ENCODE data around the gene EEF1AKMT4. TPM values are rescaled to one million over a fixed set of nuclear protein-coding genes. Genes with fewer than 3 reads are reported as not detected.

EEF1AKMT4 gene
- polyA plus RNA-seq, 1 donor (not counting 4 experiments of a cell fraction or from before 2014, with no cell fraction given) = 10.8 TPM

- no peak overlapping the region for H3K4me3 ChIP-seq (ENCODE audit: control insufficient read depth in 2 of 3, extremely low read depth in 1 of 3, insufficient read depth in 2 of 3, low read depth in 1 of 3, low read length in 3 of 3)
- no peak overlapping the region for H2AFZ ChIP-seq (ENCODE audit: control insufficient read depth, low read length)
- no peak overlapping the region for H3K4me2 ChIP-seq (ENCODE audit: control insufficient read depth, extremely low read depth, insufficient read depth, low read depth, low read length)
- peaks cover 61% of the 10 kb centered on the region for H3K27me3 ChIP-seq (ENCODE audit: control insufficient read depth, extremely low read depth, insufficient read depth, low read length)
- FAIRE-seq (no peak), DNase-seq (ENCODE audit: low read depth, low spot score) (no peak)
- TF ChIP-seq EZH2 (IDR thresholded peaks at IDR 0.05; ENCODE audit: low read length) = peak; percentile 59
- TF ChIP-seq CTCF (optimal IDR thresholded peaks at IDR 0.05 in 1 of 3, IDR thresholded peaks at IDR 0.05 in 1 of 3, conservative IDR thresholded peaks at IDR 0.05 in 1 of 3; ENCODE audit: extremely low read depth in 1 of 3, insufficient read depth in 2 of 3, low read length in 3 of 3) = peak in 1 of 3 experiments; percentile 5
- no peak overlapping the region for H3K27ac ChIP-seq (ENCODE audit: control insufficient read depth, insufficient read depth, low read length)
- no peaks in the 10 kb centered on the region for H3K79me2 ChIP-seq (ENCODE audit: control insufficient read depth, insufficient read depth, low read length)
- dilution Hi-C loops (cut with MboI; ENCODE audit: extremely low pct_ligation_motif_present, low sequenced_read_pairs) = no loop called here
- H3K9ac ChIP-seq (ENCODE audit: control insufficient read depth, extremely low read depth, insufficient read depth, low read length) = no peak overlapping the region
- H3K9me1 ChIP-seq (ENCODE audit: control insufficient read depth, extremely low read depth, insufficient read depth, low read length) = no peaks in the 10 kb centered on the region
- H4K20me1 ChIP-seq (ENCODE audit: control insufficient read depth, extremely low read depth, insufficient read depth, low read length) = no peaks in the 10 kb centered on the region
- peaks cover 3% of the 10 kb centered on the region for H3K4me1 ChIP-seq (ENCODE audit: control insufficient read depth, extremely low read depth, insufficient read depth, low read length)
- no peaks in the 10 kb centered on the region for H3K36me3 ChIP-seq (ENCODE audit: control insufficient read depth in 2 of 2, extremely low read depth in 1 of 2, insufficient read depth in 2 of 2, low read length in 2 of 2)
- no peaks in the 10 kb centered on the region for H3K9me3 ChIP-seq (ENCODE audit: control insufficient read depth, low read depth, low read length)
Observed at GRCh38 chr3:184228376-184229137, 20.9 kb upstream of the EEF1AKMT4 start.

GRCh38 chr3:184229394-184230080 lies 19.9 kb upstream of the EEF1AKMT4 start, which contains the start of gene VWA5B2:
Gene VWA5B2, plus strand, starts transcription at chr3:184229585. Its CDS starts 944 bp downstream, at chr3:184230529.
- Histone ChIP-seq H3K79me2 (ENCODE audit: control insufficient read depth, insufficient read depth, low read length) (no peaks in the 10 kb centered on the region), H3K4me2 (ENCODE audit: control insufficient read depth, extremely low read depth, insufficient read depth, low read depth, low read length) (peak within 1 kb of the TSS; percentile 67), H3K36me3 (ENCODE audit: control insufficient read depth in 2 of 2, extremely low read depth in 1 of 2, insufficient read depth in 2 of 2, low read length in 2 of 2) (no peaks in the 10 kb centered on the region), H3K27ac (ENCODE audit: control insufficient read depth, insufficient read depth, low read length) (no peak within 1 kb of the TSS), H3K9ac (ENCODE audit: control insufficient read depth, extremely low read depth, insufficient read depth, low read length) (no peak within 1 kb of the TSS), H3K9me3 (ENCODE audit: control insufficient read depth, low read depth, low read length) (no peaks in the 10 kb centered on the region), H2AFZ (ENCODE audit: control insufficient read depth, low read length) (no peak within 1 kb of the TSS), H4K20me1 (ENCODE audit: control insufficient read depth, extremely low read depth, insufficient read depth, low read length) (no peaks in the 10 kb centered on the region), H3K27me3 (ENCODE audit: control insufficient read depth, extremely low read depth, insufficient read depth, low read length) (peaks cover 59% of the 10 kb centered on the region), H3K9me1 (ENCODE audit: control insufficient read depth, extremely low read depth, insufficient read depth, low read length) (no peaks in the 10 kb centered on the region), H3K4me1 (ENCODE audit: control insufficient read depth, extremely low read depth, insufficient read depth, low read length) (peaks cover 9% of the 10 kb centered on the region), H3K4me3 (ENCODE audit: control insufficient read depth in 2 of 3, extremely low read depth in 1 of 3, insufficient read depth in 2 of 3, low read depth in 1 of 3, low read length in 3 of 3) (peak within 1 kb of the TSS in 2 of 3 experiments; percentile 25 to 49)
- TF ChIP-seq CTCF (optimal IDR thresholded peaks at IDR 0.05 in 1 of 3, IDR thresholded peaks at IDR 0.05 in 1 of 3, conservative IDR thresholded peaks at IDR 0.05 in 1 of 3; ENCODE audit: extremely low read depth in 1 of 3, insufficient read depth in 2 of 3, low read length in 3 of 3) (no peak), EZH2 (IDR thresholded peaks at IDR 0.05; ENCODE audit: low read length) (peak; percentile 99)
- no peak for DNase-seq (ENCODE audit: low read depth, low spot score)
- dilution Hi-C loops (cut with MboI; ENCODE audit: extremely low pct_ligation_motif_present, low sequenced_read_pairs) = no loop called here
- no peak for FAIRE-seq
